ENCODE measurements around the gene ITCH.
"Not testable (repeated sequence)": the region's sequence is repeated elsewhere in the genome, so short reads cannot be mapped to it uniquely, and the experiment has no call there.

The ITCH gene

GRCh38 chr20:34382877-34383455 is 19.9 kb downstream of the ITCH start:
- not testable (repeated sequence) for DNase-seq

- DNase-seq, result no peak
These were observed 22.4 kb downstream of the ITCH start for GRCh38 chr20:34385464-34385863.

GRCh38 chr20:34388000-34388399 is 24.9 kb downstream of the ITCH start:
- no peak for DNase-seq

GRCh38 chr20:34388678-34389077 is 25.6 kb downstream of the ITCH start:
- DNase-seq, result no peak

GRCh38 chr20:34389206-34389953 is 26.3 kb downstream of the ITCH start:
- DNase-seq, result no peak

GRCh38 chr20:34389954-34390555 is 27.0 kb downstream of the ITCH start:
- no peak for DNase-seq

GRCh38 chr20:34396408-34396807 is 33.3 kb downstream of the ITCH start:
- no peak for DNase-seq

- no peak for DNase-seq
These were observed 34.0 kb downstream of the ITCH start for GRCh38 chr20:34397096-34397495.

GRCh38 chr20:34400776-34401175 is 37.7 kb downstream of the ITCH start:
- not testable (repeated sequence) for DNase-seq

GRCh38 chr20:34401741-34402455 is 38.8 kb downstream of the ITCH start:
- DNase-seq, result no peak

- no peak for DNase-seq
These were observed 39.4 kb downstream of the ITCH start for GRCh38 chr20:34402461-34402860.

GRCh38 chr20:34403063-34403827 is 40.2 kb downstream of the ITCH start:
- no peak for DNase-seq

- DNase-seq, result no peak
These were observed 40.8 kb downstream of the ITCH start for GRCh38 chr20:34403908-34404307.

- DNase-seq, result no peak
These were observed 41.7 kb downstream of the ITCH start for GRCh38 chr20:34404803-34405202.

GRCh38 chr20:34405247-34405651 is 42.2 kb downstream of the ITCH start:
- peak; percentile 28 for DNase-seq

- not testable (repeated sequence) for DNase-seq
These were observed 42.9 kb downstream of the ITCH start for GRCh38 chr20:34405942-34406341.

- no peak for DNase-seq
These were observed 44.9 kb downstream of the ITCH start for GRCh38 chr20:34407962-34408474.

- DNase-seq, result no peak
These were observed 47.3 kb downstream of the ITCH start for GRCh38 chr20:34410336-34410735.

- DNase-seq, result no peak
These were observed 49.4 kb downstream of the ITCH start for GRCh38 chr20:34412453-34412852.

- not testable (repeated sequence) for DNase-seq
These were observed 51.5 kb downstream of the ITCH start for GRCh38 chr20:34414525-34414924.

GRCh38 chr20:34415079-34415478 is 52.0 kb downstream of the ITCH start:
- no peak for DNase-seq

- no peak for DNase-seq
These were observed 57.1 kb downstream of the ITCH start for GRCh38 chr20:34420146-34420545.

GRCh38 chr20:34420975-34421374 is 57.9 kb downstream of the ITCH start:
- no peak for DNase-seq
